ENCODE data around the gene PPM1H. TPM values are rescaled to one million over a fixed set of nuclear protein-coding genes. Genes with fewer than 3 reads are reported as not detected.

Gene PPM1H, protein sequence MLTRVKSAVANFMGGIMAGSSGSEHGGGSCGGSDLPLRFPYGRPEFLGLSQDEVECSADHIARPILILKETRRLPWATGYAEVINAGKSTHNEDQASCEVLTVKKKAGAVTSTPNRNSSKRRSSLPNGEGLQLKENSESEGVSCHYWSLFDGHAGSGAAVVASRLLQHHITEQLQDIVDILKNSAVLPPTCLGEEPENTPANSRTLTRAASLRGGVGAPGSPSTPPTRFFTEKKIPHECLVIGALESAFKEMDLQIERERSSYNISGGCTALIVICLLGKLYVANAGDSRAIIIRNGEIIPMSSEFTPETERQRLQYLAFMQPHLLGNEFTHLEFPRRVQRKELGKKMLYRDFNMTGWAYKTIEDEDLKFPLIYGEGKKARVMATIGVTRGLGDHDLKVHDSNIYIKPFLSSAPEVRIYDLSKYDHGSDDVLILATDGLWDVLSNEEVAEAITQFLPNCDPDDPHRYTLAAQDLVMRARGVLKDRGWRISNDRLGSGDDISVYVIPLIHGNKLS
- total RNA-seq: 0.97 and 1.2 TPM in 2 replicates

DNA sequence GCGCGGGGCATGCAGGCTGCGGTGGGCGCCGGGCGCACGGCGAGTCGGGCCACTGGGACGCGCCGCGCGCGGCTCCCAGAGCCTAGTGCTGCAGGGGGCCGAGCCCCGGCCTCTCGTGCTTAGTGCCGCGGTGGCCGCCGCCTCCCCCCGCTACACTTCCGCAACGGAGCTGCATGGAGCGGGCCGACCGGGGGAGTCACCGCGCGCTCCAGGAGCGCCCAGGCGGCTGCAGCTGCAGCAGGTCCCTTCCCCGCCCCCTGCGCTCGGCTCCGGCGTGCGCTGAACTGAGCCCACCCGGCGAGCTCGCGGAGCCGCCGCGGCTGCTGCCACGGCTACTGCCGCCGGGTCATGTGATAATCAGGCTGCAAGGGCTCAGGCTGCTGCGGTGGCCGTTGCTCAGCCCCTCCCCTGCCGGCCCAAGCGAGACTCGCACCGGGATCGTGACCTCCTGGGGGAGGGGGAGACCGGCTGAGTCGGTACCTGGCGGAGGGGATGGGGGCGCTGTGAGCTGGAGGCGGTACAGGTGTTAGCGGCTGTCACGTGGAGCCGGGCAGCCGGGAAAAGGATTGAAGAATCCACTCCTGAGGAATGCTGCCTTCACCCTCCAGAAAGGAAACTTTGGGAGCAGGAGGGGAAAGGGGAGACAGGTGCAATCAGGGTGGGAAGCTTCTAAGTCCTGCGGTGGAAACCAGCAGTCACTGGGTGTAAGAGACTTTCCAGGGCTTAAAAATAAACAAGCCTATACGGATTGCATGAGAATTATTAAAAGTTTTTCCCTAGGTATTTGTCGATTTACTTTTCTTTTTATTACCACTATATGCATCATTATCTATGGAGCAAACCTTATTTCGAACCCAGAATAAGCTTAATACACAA lies at the start of gene PPM1H:
TSS of gene PPM1H (minus strand) at position 352 of the 876 bp plus-strand sequence. CDS start 414 bp downstream, outside the sequence.

Other genes with a start within 250 kb of the PPM1H start
- gene AVPR1A, start 216.1 kb upstream of the PPM1H start, total RNA-seq: not detected in 2 replicates

Measured in smooth muscle cell of the umbilical artery (primary cell).